DND-41 (cell line): ENCODE results near the gene CACHD1.

Source experiments
- CTCF ChIP-seq: IDR thresholded peaks from 2 replicates; pipeline ENCODE4 v1.5.1; 2012; ENCODE audit warnings: borderline replicate concordance, low read length, moderate library complexity, mild to moderate bottlenecking; ENCODE audit not compliant: poor library complexity, severe bottlenecking; ENCODE audit errors: extremely low read depth
- EZH2 ChIP-seq: IDR thresholded peaks from 3 replicates; pipeline ENCODE4 v1.6.1; 2012; ENCODE audit warnings: borderline replicate concordance, low read depth, mild to moderate bottlenecking, moderate library complexity, low read length, inconsistent platforms; ENCODE audit not compliant: severe bottlenecking

GRCh38 chr1:64663668-64664067, 193.7 kb downstream of the CACHD1 start:
- no peak for TF ChIP-seq EZH2
- peak; percentile 52 for TF ChIP-seq CTCF
